H9 (cell line): ENCODE data around the gene XRN2. TPM values are rescaled to one million over a fixed set of nuclear protein-coding genes. Genes with fewer than 3 reads are reported as not detected.

Experiments
- DNase-seq: peaks from one replicate; pipeline ENCODE4 v3.0.0-alpha.2; 2017
- H2AFZ ChIP-seq: one replicate; pipeline ENCODE4 v1.6.1; 2013; ENCODE audit warnings: mild to moderate bottlenecking, low read length, control low read depth, moderate library complexity
- H2AK5ac ChIP-seq: 2 replicates; pipeline ENCODE4 v1.6.1; 2013; ENCODE audit warnings: low read length, control low read depth, mixed read lengths; ENCODE audit not compliant: insufficient read length
- H2BK120ac ChIP-seq: one replicate; pipeline ENCODE4 v1.6.1; 2013; ENCODE audit warnings: low read depth, mild to moderate bottlenecking, low read length, control low read depth, inconsistent platforms; ENCODE audit not compliant: poor library complexity, severe bottlenecking
- H2BK12ac ChIP-seq: 2 replicates; pipeline ENCODE4 v1.6.1; 2013; ENCODE audit warnings: low read length, control low read depth, mixed read lengths, low read depth; ENCODE audit not compliant: insufficient read length
- H2BK15ac ChIP-seq: 2 replicates; pipeline ENCODE4 v1.6.1; 2013; ENCODE audit warnings: low read depth, low read length, control low read depth
- H2BK20ac ChIP-seq: one replicate; pipeline ENCODE4 v1.6.1; 2013; ENCODE audit warnings: low read depth, mild to moderate bottlenecking, low read length, control low read depth, inconsistent platforms; ENCODE audit not compliant: poor library complexity, severe bottlenecking
- H2BK5ac ChIP-seq: 2 replicates; pipeline ENCODE4 v1.6.1; 2013; ENCODE audit warnings: low read length, control low read depth, mixed read lengths; ENCODE audit not compliant: insufficient read length
- H3K14ac ChIP-seq: 2 replicates; pipeline ENCODE4 v1.6.1; 2013; ENCODE audit warnings: low read length, control low read depth; ENCODE audit not compliant: insufficient read depth
- H3K18ac ChIP-seq: 2 replicates; pipeline ENCODE4 v1.6.1; 2013; ENCODE audit warnings: low read depth, mild to moderate bottlenecking, mixed read lengths, low read length, control low read depth; ENCODE audit not compliant: insufficient read length
- H3K23ac ChIP-seq: 2 replicates; pipeline ENCODE4 v1.6.1; 2013; ENCODE audit warnings: low read length, control low read depth, mixed read lengths, low read depth; ENCODE audit not compliant: insufficient read length
- H3K23me2 ChIP-seq: 2 replicates; pipeline ENCODE4 v1.6.1; 2013; ENCODE audit warnings: low read depth, mild to moderate bottlenecking, mixed read lengths, low read length, control low read depth; ENCODE audit not compliant: insufficient read length, poor library complexity, severe bottlenecking
- H3K27ac ChIP-seq: 2 replicates; pipeline ENCODE4 v1.5.1; 2013; ENCODE audit warnings: low read length, control low read depth, mixed read lengths, low read depth; ENCODE audit not compliant: insufficient read length
- H3K27me3 ChIP-seq: 2 replicates; pipeline ENCODE4 v1.6.1; 2013; ENCODE audit warnings: low read length, control low read depth, inconsistent platforms; ENCODE audit not compliant: insufficient read depth
- H3K4ac ChIP-seq: 2 replicates; pipeline ENCODE4 v1.6.1; 2013; ENCODE audit warnings: low read depth, mild to moderate bottlenecking, control low read depth, inconsistent platforms, low read length, moderate library complexity
- H3K4me1 ChIP-seq: 2 replicates; pipeline ENCODE4 v1.6.1; 2013; ENCODE audit warnings: low read length, control low read depth, inconsistent platforms; ENCODE audit not compliant: insufficient read depth
- H3K4me2 ChIP-seq: 2 replicates; pipeline ENCODE4 v1.6.1; 2013; ENCODE audit warnings: low read length, control low read depth, mixed read lengths; ENCODE audit not compliant: insufficient read length, insufficient read depth
- H3K56ac ChIP-seq: 2 replicates; pipeline ENCODE4 v1.6.1; 2013; ENCODE audit warnings: low read depth, mild to moderate bottlenecking, mixed read lengths, low read length, control low read depth; ENCODE audit not compliant: insufficient read length
- H3K79me1 ChIP-seq: 2 replicates; pipeline ENCODE4 v1.6.1; 2013; ENCODE audit warnings: low read depth, mild to moderate bottlenecking, moderate library complexity, low read length, control low read depth, inconsistent platforms; ENCODE audit not compliant: insufficient read depth, poor library complexity, severe bottlenecking
- H3K79me2 ChIP-seq: 2 replicates; pipeline ENCODE4 v1.6.1; 2013; ENCODE audit warnings: low read length, control low read depth, inconsistent platforms; ENCODE audit not compliant: insufficient read depth
- H3K9ac ChIP-seq: 2 replicates; pipeline ENCODE4 v1.6.1; 2013; ENCODE audit warnings: low read length, control low read depth, mixed read lengths; ENCODE audit not compliant: insufficient read length; ENCODE audit errors: extremely low read depth
- H3K9me3 ChIP-seq: one replicate; pipeline ENCODE4 v1.6.1; 2013; ENCODE audit warnings: low read depth, low read length, inconsistent platforms; ENCODE audit not compliant: control insufficient read depth
- H3T11ph ChIP-seq: one replicate; pipeline ENCODE4 v1.6.1; 2013; ENCODE audit warnings: mild to moderate bottlenecking, low read length, control low read depth, inconsistent platforms
- H4K20me1 ChIP-seq: one replicate; pipeline ENCODE4 v1.6.1; 2013; ENCODE audit not compliant: control insufficient read depth, insufficient read length, insufficient read depth
- H4K5ac ChIP-seq: 2 replicates; pipeline ENCODE4 v1.6.1; 2013; ENCODE audit warnings: low read depth, mild to moderate bottlenecking, mixed read lengths, low read length, control low read depth; ENCODE audit not compliant: insufficient read length
- H4K8ac ChIP-seq: replicated peaks from 2 replicates; pipeline ENCODE4 v1.6.1; 2013; ENCODE audit warnings: low read length, control low read depth, mixed read lengths, low read depth; ENCODE audit not compliant: insufficient read length
- H4K91ac ChIP-seq: 2 replicates; pipeline ENCODE4 v1.6.1; 2013; ENCODE audit warnings: low read depth, mild to moderate bottlenecking, moderate library complexity, mixed read lengths, low read length, control low read depth; ENCODE audit not compliant: insufficient read length
- H3K27ac Mint-ChIP-seq, 3 experiments: 2 replicates in 2 of 3; 3 replicates in 1 of 3; pipeline ENCODE4 v1.8.0; 2020 to 2021; ENCODE audit warnings: mixed read lengths in 3 of 3, mild to moderate bottlenecking in 1 of 3, moderate library complexity in 1 of 3
- H3K27me3 Mint-ChIP-seq: 2 replicates; pipeline ENCODE4 v1.8.0; 2021; ENCODE audit warnings: low read depth, mild to moderate bottlenecking, moderate library complexity, mixed read lengths
- H3K36me3 Mint-ChIP-seq, 3 experiments: 2 replicates in 2 of 3; 3 replicates in 1 of 3; pipeline ENCODE4 v1.8.0; 2020 to 2021; ENCODE audit warnings: low read depth in 3 of 3, mixed read lengths in 3 of 3; ENCODE audit not compliant: insufficient read depth in 1 of 3
- H3K4me1 Mint-ChIP-seq, 2 experiments: 2 replicates each; pipeline ENCODE4 v1.8.0; 2020; ENCODE audit warnings: mixed read lengths in 2 of 2
- H3K4me3 Mint-ChIP-seq, 2 experiments: 2 replicates in 1 of 2; 3 replicates in 1 of 2; pipeline ENCODE4 v1.8.0; 2020 to 2021; ENCODE audit warnings: mild to moderate bottlenecking in 2 of 2, mixed read lengths in 2 of 2, moderate library complexity in 1 of 2
- H3K9me3 Mint-ChIP-seq, 2 experiments: 2 replicates in 1 of 2; 3 replicates in 1 of 2; pipeline ENCODE4 v1.8.0; 2020; ENCODE audit warnings: mild to moderate bottlenecking in 2 of 2, mixed read lengths in 2 of 2, moderate library complexity in 1 of 2
- WGBS: extraction: QIAGEN DNeasy Blood & Tissue Kit; methylation state at CpG from one replicate; pipeline ENCODE4 v1.1.7; 2013; ENCODE audit warnings: missing lambda C conversion rate, low lambda C conversion rate, mixed read lengths; ENCODE audit not compliant: insufficient read length; ENCODE audit errors: extremely low coverage; 5-methylcytosine and 5-hydroxymethylcytosine counted together
- total RNA-seq: library from RNA; stranded (reverse); gene quantifications from 2 replicates; pipeline ENCODE4 v1.2.1, GENCODE V29; 2021
- TF ChIP-seq, protein P1 (sequence below): fragments of 200-600 bp; sonication (generic); conservative IDR thresholded peaks from 3 replicates; pipeline ENCODE4 v1.8.0; 2021; ENCODE audit warnings: antibody characterized with exemption, mild to moderate bottlenecking

Gene XRN2
- total RNA-seq, 1 experiment from 2014 or later, result 96.7 TPM

DNA sequence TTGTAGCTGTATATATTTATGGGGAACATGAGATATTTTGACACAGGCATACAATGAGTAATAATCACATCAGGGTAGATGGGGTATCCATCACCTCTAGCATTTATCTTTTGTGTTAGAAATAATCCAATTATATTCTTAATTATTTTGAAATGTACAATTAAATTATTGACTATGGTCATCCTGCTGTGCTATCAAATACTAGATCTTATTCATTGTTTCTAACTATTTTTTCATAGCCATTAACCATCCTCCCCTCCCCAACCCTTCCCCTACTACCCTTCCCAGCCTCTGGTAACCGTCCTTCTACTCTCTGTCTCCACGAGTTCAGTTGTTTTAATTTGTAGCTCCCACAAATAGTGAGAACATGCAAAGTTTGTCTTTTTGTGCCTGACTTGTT is 65.7 kb downstream of the XRN2 start:
- H3K56ac ChIP-seq, result no peak overlapping the region
- H3K79me2 ChIP-seq, result peaks cover 2% of the 10 kb centered on the region; the same call in 1 of the 2 replicates
- Mint-ChIP-seq H3K27ac (no peak overlapping the region), H3K9me3 (no peaks in the 10 kb centered on the region), H3K4me1 (peaks cover 4 to 6% of the 10 kb centered on the region in 2 experiments; a peak in 2 of 4 replicates), H3K4me3 (no peak overlapping the region), H3K36me3 (peaks cover 15 to 52% (median 34%) of the 10 kb centered on the region in 3 experiments; a peak in 6 of 7 replicates), H3K27me3 (no peaks in the 10 kb centered on the region)
- H2AFZ ChIP-seq, result no peak overlapping the region
- no peaks in the 10 kb centered on the region for H3K4me1 ChIP-seq
- no peak overlapping the region for H2AK5ac ChIP-seq
- no peak overlapping the region for H3T11ph ChIP-seq
- no peak overlapping the region for H2BK20ac ChIP-seq
- H4K91ac ChIP-seq, result no peak overlapping the region
- no peak for DNase-seq
- no peak overlapping the region for H2BK5ac ChIP-seq
- H3K4ac ChIP-seq, result no peak overlapping the region
- H4K5ac ChIP-seq, result no peak overlapping the region
- no peaks in the 10 kb centered on the region for H3K9me3 ChIP-seq
- no peak overlapping the region for H3K9ac ChIP-seq
- H2BK12ac ChIP-seq, result no peak overlapping the region
- H3K27ac ChIP-seq, result no peak overlapping the region
- no CpG with 5 or more reads among the region's 2 CpGs for WGBS
- H2BK120ac ChIP-seq, result no peak overlapping the region
- H3K18ac ChIP-seq, result no peak overlapping the region
- H4K20me1 ChIP-seq, result no peaks in the 10 kb centered on the region
- H2BK15ac ChIP-seq, result no peak overlapping the region
- H3K14ac ChIP-seq, result no peak overlapping the region
- no peaks in the 10 kb centered on the region for H3K23me2 ChIP-seq
- peaks cover 2% of the 10 kb centered on the region for H3K79me1 ChIP-seq
- H4K8ac ChIP-seq, result no peak overlapping the region
- H3K23ac ChIP-seq, result no peak overlapping the region
- H3K27me3 ChIP-seq, result no peaks in the 10 kb centered on the region
- no peak overlapping the region for H3K4me2 ChIP-seq
- TF ChIP-seq, protein P1, sequence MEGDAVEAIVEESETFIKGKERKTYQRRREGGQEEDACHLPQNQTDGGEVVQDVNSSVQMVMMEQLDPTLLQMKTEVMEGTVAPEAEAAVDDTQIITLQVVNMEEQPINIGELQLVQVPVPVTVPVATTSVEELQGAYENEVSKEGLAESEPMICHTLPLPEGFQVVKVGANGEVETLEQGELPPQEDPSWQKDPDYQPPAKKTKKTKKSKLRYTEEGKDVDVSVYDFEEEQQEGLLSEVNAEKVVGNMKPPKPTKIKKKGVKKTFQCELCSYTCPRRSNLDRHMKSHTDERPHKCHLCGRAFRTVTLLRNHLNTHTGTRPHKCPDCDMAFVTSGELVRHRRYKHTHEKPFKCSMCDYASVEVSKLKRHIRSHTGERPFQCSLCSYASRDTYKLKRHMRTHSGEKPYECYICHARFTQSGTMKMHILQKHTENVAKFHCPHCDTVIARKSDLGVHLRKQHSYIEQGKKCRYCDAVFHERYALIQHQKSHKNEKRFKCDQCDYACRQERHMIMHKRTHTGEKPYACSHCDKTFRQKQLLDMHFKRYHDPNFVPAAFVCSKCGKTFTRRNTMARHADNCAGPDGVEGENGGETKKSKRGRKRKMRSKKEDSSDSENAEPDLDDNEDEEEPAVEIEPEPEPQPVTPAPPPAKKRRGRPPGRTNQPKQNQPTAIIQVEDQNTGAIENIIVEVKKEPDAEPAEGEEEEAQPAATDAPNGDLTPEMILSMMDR, result no peak
